ENCODE results near the gene DDX3Y.

DDX3Y gene

GRCh38 chrY:12904618-12905516 is at the start of gene DDX3Y:
DDX3Y (plus strand) TSS chrY:12904868; CDS start chrY:12904937, 69 bp downstream.
- TF ChIP-seq CTCF (IDR thresholded peaks at IDR 0.05; ENCODE audit: low read depth, low read length, missing control alignments), result no peak
- no peak within 1 kb of the TSS for H3K27ac ChIP-seq
- in situ Hi-C loops (cut with HindIII; ENCODE audit: low pct_ligation_motif_present, low sequenced_read_pairs), result no loop called here
- no peaks in the 10 kb centered on the region for H3K27me3 ChIP-seq (replicated peaks)
- H3K4me3 ChIP-seq (ENCODE audit: low read depth, low read length), result no peak within 1 kb of the TSS
- DNase-seq, result no peak
- no peaks in the 10 kb centered on the region for H3K36me3 ChIP-seq (replicated peaks)

DNA sequence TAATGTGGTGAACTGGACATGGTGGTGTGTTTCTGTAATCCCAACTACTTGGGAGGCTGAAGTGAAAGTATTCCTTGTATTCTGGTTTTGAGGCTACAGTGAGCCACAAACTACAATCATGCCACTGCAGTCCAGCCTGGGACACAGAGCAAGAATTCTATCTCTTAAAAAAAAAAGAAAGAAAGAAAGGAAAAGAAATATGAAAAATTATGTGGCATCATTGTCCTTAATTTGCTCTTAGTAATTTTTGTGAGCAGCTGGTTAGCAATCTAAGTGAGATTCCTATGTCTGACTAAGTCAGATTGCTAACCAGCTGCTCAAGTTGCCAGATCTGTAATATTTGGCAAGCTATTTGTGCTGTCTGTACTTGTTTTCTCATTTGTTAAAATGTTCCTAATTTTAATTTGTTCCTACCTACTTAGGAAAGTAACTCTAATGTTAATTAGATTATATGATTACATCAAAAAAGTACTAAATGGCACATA is 48.8 kb upstream of the DDX3Y start:
- DNase-seq, result no peak
- in situ Hi-C loops (cut with HindIII; ENCODE audit: low pct_ligation_motif_present, low sequenced_read_pairs), result no loop called here
- Histone ChIP-seq H3K27ac (no peak overlapping the region), H3K4me3 (ENCODE audit: low read depth, low read length) (no peak overlapping the region), H3K36me3 (replicated peaks) (no peaks in the 10 kb centered on the region), H3K27me3 (replicated peaks) (no peaks in the 10 kb centered on the region)
- TF ChIP-seq CTCF (IDR thresholded peaks at IDR 0.05; ENCODE audit: low read depth, low read length, missing control alignments), result no peak

- no peak overlapping the region for H3K27ac ChIP-seq
- no peak overlapping the region for H3K4me3 ChIP-seq (ENCODE audit: low read depth, low read length)
- no peak for TF ChIP-seq CTCF (IDR thresholded peaks at IDR 0.05; ENCODE audit: low read depth, low read length, missing control alignments)
- in situ Hi-C loops (cut with HindIII; ENCODE audit: low pct_ligation_motif_present, low sequenced_read_pairs), result no loop called here
- no peak for DNase-seq
- no peaks in the 10 kb centered on the region for H3K27me3 ChIP-seq (replicated peaks)
- no peaks in the 10 kb centered on the region for H3K36me3 ChIP-seq (replicated peaks)
These were observed 36.7 kb upstream of the DDX3Y start for GRCh38 chrY:12867960-12868359.

GRCh38 chrY:12896973-12897372 is 7.7 kb upstream of the DDX3Y start:
- in situ Hi-C loops (cut with HindIII; ENCODE audit: low pct_ligation_motif_present, low sequenced_read_pairs), result no loop called here
- no peak for DNase-seq
- no peaks in the 10 kb centered on the region for H3K36me3 ChIP-seq (replicated peaks)

DNA sequence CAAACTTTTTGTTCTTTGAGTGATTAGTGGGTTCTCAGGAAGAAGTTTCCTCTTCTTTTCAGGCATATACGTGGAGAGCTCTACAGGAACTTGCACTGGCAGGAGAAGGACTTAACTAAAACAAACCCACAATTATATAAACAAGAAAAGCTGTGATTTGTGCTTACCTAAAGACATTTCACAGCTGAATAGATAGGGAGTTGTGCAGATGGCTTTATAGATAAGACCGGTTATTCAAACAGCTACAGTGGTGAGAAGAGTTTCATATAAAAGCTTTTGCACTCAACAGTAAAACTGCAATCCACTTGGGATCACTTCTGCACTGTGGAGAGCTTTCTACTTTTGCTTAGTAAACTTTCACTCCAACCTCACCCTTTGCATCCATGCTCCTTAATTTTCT is 6.1 kb upstream of the DDX3Y start:
- in situ Hi-C loops (cut with HindIII; ENCODE audit: low pct_ligation_motif_present, low sequenced_read_pairs), result no loop called here
- Histone ChIP-seq H3K27ac (no peak overlapping the region), H3K4me3 (ENCODE audit: low read depth, low read length) (no peak overlapping the region), H3K27me3 (replicated peaks) (no peaks in the 10 kb centered on the region), H3K36me3 (replicated peaks) (no peaks in the 10 kb centered on the region)
- no peak for TF ChIP-seq CTCF (IDR thresholded peaks at IDR 0.05; ENCODE audit: low read depth, low read length, missing control alignments)
- DNase-seq, result no peak

More at GRCh38 chrY:12896973-12897372, 7.7 kb upstream of the DDX3Y start:
- H3K27me3 ChIP-seq (replicated peaks), result no peaks in the 10 kb centered on the region
- no peak overlapping the region for H3K27ac ChIP-seq
- no peak for TF ChIP-seq CTCF (IDR thresholded peaks at IDR 0.05; ENCODE audit: low read depth, low read length, missing control alignments)
- H3K4me3 ChIP-seq (ENCODE audit: low read depth, low read length), result no peak overlapping the region

Data from brain microvascular endothelial cell (primary cell).